Activated T-cell treated with anti-CD3 and anti-CD28 coated beads, Interleukin-2, amount 50 U/mL, for 48 hours (primary cell): Measurements from ENCODE around the gene PSMA4.
A peak's percentile ranks its signal among the peaks of the same experiment; 100 is the strongest.
"Not testable (repeated sequence)": the region's sequence is repeated elsewhere in the genome, so short reads cannot be mapped to it uniquely, and the experiment has no call there.

Source experiments
- DNase-seq, 2 experiments: peaks; one replicate each; pipeline ENCODE4 v3.0.0-alpha.2; 2020

PSMA4 gene

DNA sequence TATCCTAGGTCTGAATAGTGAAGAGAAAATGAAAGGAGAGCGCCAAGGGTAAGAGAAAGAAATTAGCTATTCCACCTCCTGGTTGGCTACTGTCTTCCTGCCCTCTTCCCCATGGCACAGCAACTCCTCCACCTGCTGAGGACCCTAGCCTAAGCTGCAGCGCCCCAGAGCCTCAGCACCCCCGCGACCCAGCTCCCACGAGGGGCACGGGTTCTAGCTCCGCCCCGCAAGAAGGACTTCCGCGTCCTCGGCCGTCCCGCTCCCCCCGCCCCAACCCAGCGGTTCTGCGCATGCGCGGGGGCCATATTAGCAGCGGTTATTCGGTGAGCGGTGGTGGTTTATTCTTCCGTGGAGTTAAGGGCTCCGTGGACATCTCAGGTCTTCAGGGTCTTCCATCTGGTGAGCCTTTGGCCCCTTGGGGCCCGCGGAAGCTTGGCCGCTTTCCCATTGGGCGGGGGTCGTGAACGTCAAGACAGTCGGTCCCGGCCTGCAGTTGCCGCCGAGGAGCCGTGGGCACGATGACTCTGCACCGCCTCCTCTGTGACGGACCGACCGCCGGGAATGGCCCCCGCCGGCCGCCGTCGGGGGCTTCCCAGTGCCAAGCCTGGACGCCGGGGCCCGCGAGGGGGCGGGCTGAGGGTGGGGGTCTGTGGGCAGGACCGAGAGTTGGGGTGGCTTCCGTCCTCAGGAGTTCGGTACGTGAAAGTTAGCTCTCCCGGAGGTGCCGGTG, at the start of gene PSMA4:
Gene PSMA4 (plus strand): TSS at position 304 of the 730 bp plus-strand sequence. CDS start 1,484 bp downstream, outside the sequence.
- DNase-seq = peak; percentile 97 to 98

DNA sequence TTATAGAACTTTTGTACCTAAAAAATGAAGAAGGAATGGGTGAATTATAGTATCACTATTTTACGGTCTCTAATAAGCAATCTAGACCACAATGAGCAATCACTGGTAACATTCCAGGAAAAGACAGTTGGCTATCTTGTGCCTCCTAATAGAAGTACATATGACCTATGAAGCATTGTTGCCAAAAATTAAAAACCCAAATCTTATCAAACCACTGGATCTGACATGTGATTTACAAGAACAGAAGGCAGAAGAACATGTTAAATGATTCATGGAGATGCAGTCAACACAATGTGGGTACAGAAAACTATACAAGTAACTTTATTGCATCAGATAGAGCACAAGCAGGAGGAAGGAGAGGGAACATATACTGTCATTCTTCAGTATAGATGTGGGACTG, 47.4 kb upstream of the PSMA4 start:
- DNase-seq = no peak

DNA sequence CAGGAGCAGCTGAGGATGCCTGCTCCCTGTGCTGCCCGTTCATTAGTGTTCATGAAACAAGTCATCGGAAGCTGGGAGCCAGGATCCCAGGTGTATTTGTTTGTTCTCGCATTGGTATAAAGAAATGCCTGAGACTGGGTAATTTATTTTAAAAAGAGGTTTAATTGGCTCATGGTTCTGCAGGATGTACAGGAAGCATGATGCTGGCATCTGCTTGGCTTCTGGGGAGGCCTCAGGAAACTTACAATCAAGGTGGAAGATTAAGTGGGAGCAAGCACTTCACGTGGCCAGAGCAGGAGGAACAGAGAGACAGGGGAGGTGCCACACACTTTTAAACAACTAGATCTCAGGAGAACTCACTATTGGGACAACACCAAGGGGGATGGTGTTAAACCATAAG, 38.4 kb upstream of the PSMA4 start:
- DNase-seq = no peak

DNA sequence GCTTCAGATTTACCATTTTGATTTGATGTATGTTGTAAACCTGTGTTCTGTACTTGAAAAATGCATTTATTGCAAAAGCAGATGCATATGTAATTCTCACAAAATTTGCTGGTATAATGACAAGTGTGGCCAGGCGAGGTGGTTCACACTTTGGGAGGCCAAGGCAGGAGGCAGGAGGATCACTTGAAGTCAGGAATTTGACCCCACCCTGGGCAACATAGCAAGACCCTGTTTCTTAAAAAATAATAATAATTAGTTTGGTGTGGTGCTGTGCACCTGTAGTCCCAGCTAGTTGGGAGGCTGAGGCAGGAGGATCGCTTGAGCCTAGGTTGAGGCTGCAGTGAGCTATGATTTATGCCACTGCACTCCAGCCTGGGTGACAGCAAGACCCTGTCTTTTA, 37.6 kb upstream of the PSMA4 start:
- DNase-seq = no peak

DNA sequence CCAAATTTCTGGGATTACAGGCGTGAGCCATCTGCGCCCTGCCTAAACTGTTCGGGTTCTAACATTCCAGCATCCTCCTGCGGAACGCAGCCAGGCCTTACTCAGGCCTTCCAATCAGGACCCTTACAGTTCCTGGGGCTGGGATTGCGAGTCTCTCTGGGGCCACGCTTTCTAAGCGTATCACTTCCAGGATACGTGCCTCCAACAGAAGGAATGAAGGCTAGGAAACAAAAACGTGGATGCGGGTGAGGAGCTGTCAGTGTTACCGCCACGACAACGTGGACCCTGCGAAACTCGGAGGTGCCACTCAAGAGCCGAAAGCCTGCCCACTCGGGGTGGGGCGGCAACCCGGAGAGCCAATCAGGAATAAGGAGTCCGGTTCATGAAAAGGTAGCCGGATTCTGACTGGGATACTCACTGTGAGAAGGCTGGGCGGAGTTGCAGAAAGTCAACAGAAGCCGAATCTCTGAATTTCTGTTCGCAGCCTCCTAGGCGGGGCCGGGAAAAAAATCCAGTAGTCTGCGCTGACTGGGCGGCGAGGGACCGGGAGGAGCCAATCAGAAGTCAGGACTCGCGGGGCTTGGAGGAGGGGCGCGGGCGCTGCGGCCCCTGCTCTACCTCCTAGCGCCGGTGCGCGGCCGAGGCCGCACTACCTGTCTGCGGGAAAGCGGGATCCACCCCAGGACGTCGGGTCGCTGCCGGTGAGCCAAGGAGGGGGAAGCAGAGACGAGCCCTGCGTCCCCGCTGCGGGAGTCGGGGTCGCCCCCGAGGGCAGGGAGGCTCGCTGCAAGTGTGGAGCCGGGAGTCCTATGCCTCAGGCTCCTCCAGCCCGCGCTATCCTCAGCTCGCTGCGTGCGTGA, 33.0 kb upstream of the PSMA4 start, which contains the start of gene HYKK:
Gene HYKK (plus strand): TSS at position 607 of the 860 bp plus-strand sequence. CDS start 5,512 bp downstream, outside the sequence.
- DNase-seq = peak; percentile 85 to 87

DNA sequence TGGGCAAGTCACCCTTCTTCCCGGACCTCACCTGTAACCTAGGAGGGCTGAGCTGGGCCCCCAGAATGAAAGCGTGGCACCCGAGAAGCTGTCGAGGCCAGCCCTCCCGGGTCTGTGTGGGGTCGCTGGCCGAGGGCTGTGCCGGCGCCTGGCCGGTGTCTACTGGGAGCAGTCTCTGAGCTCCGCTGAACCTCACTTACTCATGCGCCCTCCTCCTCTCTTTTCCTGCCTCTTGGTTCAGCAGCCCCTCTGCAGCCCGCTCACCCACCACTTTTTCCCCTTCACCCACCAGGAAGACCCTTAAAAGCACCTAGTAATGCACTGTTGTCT, 32.4 kb upstream of the PSMA4 start:
- no peak for DNase-seq

DNA sequence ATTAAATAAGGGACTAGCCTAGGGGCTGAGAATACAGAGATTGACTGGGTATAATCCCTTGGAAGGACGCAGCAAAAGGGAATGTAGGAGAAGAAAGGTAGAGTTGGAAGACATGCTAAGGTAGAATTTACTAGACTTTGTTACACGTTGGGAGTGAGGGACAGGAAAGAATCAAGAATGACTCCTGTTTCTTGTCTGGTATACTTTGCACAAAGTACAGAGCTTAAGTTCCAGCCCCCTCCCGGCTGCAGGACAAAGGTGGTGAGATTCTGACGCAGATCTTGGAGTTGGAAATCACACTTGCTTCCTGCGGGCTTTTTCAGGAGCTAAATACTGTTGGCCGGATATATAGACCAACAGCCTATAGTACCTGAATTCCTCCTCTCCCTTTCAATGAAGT, 32.0 kb upstream of the PSMA4 start:
- DNase-seq = no peak

DNA sequence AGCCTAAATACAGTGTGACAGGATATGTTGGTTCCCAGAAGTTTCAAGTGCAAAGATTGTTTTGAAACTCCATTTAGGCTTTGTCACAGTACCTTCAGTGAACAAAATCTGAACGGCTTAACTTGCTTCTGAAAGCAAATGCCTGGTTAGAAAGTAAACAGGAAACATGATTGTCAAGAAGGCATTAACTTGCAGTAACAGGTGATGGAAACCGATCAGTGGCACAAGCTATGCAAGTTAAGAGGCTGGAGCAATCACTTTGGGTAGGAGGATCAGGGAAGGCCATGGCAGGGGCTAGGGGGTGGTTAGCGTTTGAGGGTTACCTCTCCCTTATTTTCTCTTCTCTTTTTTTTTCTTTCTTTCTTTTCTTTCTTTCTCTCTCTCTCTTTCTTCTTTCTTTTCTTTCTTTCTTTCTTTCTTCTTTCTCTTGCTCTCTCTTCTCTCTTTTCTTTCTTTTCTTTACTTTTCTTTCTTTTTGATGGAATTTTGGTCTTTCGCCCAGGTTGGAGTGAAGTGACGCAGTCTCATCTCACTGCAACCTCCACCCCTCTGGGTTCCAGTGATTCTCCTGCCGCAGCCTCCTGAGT, 30.4 kb upstream of the PSMA4 start:
- no peak for DNase-seq

DNA sequence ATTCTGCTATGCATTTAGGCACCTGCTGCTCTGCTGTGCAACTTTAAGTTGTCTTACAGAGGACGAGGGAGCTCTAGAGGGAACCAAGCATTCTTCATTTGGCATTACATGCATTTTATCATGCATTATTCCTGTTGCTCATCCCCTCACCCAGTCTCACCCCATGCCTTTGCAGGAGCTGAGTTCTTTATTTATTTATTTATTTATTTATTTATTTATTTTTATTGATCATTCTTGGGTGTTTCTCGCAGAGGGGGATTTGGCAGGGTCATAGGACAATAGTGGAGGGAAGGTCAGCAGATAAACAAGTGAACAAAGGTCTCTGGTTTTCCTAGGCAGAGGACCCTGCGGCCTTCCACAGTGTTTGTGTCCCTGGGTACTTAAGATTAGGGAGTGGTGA, 20.2 kb upstream of the PSMA4 start:
- DNase-seq = not testable (repeated sequence)

DNA sequence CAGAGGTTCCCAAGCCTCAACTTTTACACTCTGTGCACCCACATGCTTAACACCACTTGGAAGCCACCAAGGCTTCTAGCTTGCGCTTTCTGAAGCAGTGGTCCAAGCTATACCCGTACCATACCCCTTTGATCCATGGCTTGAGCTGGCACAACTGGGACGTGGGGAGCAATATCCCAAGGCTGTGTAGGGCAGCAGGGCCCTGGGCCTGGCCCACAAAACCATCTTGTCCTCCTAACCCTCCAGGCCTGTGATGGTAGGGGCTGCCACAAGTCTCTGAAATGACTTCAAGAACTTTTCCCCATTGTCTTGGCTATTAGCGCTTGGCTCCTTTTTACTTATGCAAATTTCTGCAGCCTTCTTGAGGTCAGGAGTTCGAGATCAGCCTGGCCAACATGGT, 16.0 kb upstream of the PSMA4 start:
- DNase-seq = no peak

DNA sequence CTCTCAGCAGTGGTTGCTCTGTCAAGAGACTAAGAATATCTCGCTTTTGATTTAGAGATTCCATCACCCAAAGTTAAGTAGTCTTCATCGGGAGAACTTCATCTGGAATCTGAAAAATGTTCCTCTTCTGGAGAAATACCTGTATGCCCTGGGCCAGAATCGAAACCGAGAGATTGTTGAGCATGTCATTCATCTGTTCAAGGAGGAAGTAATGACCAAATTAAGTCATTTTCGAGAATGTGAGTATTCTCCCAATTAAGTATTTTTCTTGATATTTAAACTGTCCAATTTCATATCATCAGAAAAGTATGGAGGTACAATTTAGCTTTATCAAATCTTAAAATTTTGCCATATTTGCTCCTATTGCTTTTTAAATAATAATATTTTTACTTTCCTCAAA, 12.9 kb upstream of the PSMA4 start:
- DNase-seq = no peak

DNA sequence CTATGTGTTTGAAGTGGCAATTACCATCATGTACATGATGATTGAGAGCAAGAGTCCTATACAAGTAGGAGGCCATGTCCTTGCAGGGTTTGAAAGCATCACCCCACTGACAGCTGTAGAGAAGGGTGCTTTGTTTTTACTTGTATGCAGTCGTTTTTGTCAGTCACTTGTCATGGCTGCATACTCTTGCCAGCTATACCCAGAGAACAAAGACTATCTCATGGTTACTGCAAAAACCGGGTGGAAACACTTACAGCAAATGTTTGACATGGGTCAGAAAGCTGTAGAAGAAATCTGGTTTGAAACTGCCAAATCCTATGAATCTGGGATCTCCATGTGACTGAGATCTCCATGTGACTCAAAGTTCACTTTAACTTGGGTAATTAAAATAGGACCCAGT, 6.9 kb upstream of the PSMA4 start:
- no peak for DNase-seq

DNA sequence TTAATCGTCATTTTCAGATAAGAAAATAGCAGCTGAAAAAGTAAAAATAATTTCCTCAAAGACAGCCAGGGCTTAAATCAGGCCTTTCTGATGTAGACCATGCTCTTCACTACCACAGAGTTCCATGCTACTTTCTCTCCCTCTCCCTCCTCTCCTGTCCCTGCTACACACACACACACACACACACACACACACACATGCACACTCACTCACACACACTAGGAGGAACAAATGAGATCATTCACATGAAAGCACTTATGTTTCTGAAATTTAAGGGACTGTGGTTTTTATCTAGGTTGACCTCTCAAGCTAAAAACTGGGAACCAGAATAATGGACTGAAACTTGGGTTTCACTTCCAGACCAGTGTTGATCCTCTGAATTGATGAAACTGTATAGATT, 4.1 kb upstream of the PSMA4 start:
- no peak for DNase-seq

DNA sequence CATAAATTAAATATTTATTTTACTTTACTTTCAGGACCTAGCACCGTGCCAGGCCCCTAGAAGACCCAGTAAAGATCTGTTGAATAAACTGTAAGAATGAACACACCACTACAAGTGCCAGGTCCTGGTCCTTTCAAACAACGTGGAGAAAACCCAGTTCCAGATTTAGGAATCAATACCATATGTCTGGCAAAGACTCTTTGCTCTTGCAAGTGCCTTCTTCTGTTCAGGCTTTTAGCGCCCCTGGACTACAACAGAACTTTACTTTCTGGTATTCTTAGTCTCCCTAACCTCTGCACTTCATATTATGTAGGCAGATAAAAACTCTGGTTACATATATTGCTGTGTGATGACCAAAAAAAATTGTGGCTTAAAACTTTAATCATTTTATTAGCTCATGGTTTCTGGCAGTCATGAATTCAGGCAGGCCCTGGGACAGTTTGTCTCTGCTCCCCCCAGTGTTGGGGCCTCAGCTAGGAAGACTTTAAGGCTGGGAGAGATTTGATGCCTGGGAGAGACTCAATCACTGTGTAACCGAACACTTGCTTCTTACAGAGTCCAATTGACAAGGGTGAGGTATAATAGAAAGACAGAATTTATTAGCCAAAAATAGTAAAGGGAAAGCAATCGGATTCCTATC, 2.9 kb upstream of the PSMA4 start:
- DNase-seq = no peak

DNA sequence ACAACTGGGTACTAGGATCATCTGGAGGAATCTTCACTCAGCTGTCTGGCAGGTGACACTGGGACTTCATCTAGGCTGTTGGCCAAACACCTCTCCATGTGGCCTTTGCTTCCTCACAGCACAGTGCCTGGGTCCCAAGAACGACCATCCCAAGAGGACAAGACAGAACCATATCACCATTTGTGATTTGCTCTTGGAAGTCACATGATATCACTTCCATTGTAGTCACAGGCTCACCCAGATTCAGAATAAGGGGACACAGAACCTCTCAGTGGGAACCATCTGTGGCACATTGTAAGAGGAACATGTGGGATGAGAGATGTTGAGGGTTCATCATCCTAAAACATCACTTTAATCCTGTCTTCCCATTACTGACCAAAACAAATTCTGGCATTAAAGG, 1.9 kb upstream of the PSMA4 start:
- DNase-seq = no peak

DNA sequence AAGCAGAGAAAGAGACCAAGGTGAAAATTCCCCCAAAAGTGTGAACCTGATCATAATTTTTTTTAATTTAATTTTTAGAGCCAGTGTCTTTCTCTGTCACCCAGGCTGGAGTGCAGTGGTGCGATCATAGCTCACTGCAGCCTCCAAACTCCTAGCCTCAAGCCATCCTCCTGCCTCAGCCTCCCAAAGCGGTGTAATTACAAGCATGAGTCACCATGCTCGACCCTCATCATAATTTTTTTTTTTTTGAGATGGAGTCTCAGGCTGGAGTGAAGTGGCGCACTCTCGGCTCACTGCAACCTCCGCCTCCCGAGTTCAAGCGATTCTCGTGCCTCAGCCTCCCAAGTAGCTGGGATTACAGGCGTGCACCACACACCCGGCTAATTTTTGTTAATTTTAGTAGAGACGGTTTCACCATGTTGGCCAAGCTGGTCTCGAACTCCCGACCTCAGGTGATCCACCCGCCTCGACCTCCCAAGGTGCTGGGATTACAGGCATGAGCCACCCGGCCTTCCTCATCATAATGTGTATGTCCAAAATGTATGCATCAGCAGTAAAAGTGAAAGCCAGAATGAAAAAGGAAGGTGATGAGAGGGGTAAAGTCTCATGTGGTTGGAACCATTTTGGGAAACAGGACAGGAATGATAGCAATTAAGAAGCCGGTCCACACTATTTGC, 642 bp upstream of the PSMA4 start:
- DNase-seq = peak; percentile 33 to 35

DNA sequence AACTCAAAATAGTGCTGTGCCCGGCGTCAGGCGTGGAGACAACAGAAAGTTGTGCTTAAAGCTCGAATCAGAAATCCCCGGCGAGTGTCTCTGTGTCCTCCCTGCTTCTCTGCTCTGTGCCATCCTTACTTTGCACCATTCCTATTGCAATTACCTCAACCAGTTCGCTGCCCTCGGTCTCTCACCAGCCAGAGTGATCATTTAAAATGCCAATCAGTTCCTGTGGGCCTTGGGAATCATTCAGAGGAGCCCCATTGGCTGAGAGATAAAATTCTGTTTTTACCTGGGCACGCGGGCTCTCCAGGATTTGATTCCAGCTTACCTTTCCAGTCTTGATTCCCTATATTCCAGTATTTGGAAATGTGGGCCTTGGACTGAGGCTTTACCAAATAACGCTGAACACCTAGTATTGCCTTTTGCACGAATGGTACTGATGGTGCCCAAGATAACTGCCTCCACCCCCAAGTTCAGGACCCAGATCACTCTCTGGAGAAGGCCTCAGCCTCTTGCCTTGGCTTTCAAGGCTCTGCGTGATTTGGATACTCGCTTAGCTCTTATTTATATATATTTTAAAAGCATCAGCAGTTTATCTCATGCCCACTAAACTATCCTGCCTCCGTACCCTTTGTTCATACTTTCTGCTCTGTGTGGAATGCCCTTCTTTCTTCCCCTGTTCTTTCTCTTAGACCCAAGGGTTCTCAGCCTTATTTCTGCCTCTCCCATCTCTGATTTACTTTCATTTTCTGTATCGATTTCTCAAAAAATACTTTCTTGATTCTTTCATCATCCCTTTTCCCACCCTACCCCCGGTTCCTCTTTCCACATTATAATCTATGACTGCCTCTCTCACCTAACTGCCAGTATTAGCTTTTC, 863 bp downstream of the PSMA4 start:
- DNase-seq = peak; percentile 35 to 39

DNA sequence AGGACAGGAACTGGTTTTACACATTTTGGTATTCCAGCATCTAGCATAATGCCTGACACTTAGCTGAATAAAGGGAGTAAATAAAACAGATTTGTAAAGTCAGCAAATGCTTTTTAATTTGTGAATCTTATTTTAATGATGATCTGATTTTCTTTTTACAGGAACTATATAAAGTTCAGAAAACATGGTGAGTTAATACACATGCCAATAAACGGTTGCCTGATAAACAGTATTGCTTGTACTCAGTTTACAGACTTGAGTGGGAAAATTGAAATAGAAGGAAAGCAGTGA, 1.4 kb downstream of the PSMA4 start:
- DNase-seq = no peak

DNA sequence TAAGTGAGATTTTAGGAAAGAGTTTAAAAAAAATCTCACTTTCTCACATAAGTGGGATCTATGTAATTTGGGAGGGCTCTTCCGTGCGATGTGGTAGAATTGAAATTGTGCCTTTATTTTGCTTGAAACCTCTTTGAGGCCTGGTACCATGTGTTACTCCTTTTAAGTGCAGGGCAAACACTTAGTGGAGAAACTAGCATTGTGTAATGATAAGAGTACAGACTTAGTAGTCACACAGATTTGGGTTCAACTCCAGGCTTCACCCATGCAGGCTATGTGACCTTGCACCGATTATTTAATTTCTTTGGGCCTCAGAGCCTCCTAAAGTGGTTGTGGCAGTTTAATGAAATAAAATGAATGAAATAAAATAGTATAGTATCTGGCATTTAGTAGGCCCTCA, 2.4 kb downstream of the PSMA4 start:
- DNase-seq = no peak

DNA sequence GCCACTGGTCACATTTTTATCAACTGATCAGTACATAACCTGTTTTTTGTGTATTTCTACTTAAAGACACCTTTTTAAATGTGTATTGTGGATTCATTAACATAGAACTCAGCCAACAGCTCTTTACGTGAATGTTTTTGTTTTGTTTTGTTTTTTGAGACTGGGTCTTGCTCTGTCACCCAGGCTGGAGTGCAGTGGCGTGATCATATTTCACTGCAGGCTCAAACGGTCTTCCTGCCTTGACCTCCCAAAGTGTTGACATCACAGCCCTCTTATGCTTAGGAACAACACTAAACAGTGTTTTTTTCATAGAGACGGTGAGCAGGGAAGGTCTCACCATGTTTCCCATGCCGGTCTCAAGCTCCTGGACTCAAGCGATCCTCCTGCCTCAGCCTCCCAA, 9.9 kb downstream of the PSMA4 start:
- DNase-seq = no peak

DNA sequence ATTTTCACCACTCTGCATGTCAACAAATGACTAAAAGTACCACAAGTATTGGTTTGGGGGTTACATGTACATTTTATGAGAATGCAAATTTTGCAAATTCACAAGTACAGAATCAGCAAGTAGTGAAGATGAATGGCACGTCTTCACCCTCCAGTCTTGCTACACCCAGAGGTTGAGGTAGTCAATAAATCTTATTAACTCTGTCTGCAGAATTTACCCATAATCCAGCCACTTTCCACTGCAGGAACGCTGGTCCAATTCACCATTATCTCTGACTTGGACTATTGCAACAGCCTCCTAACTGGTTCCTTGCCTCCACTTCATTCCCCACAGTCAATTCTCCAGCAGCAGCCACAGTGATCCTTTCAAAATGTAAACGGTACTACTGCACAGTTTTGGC, 10.6 kb downstream of the PSMA4 start:
- DNase-seq = no peak

DNA sequence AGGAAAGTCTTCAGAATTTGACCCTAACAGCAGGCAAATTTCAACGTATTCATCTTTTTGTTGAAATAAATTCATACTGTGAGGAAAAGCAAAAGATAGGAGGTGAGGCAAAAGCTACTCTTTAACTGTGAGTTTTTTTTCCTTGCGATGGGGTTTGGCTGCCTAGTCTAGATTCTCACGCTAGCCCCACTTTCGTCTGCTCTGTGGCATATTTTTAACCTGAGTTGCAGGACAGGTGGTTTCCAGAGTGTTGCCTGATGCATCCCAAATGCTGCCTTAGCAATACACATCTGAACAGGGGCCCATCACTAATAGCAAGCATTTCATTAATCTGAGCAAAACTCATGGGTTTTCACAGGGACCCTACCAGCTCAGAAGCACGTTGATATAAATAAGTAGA, 11.7 kb downstream of the PSMA4 start:
- DNase-seq = no peak
